Glutamatergic neuron (in vitro differentiated cells): ENCODE data around the gene PPHLN1. TPM values are rescaled to one million over a fixed set of nuclear protein-coding genes. Genes with fewer than 3 reads are reported as not detected.

ENCODE experiments used
- DNase-seq: peaks from one replicate; pipeline ENCODE4 v3.0.0; 2022
- H3K27ac Mint-ChIP-seq: one replicate; pipeline ENCODE4 v1.8.0; 2020; ENCODE audit warnings: mild to moderate bottlenecking, mixed read lengths, inconsistent platforms; ENCODE audit not compliant: unreplicated experiment
- H3K27me3 Mint-ChIP-seq: one replicate; pipeline ENCODE4 v1.8.0; 2020; ENCODE audit warnings: mild to moderate bottlenecking, moderate library complexity, mixed read lengths, inconsistent platforms; ENCODE audit not compliant: unreplicated experiment
- H3K36me3 Mint-ChIP-seq: one replicate; pipeline ENCODE4 v1.8.0; 2020; ENCODE audit warnings: mild to moderate bottlenecking, mixed read lengths, inconsistent platforms; ENCODE audit not compliant: unreplicated experiment
- H3K4me1 Mint-ChIP-seq: one replicate; pipeline ENCODE4 v1.8.0; 2020; ENCODE audit warnings: mild to moderate bottlenecking, low read depth, mixed read lengths, inconsistent platforms; ENCODE audit not compliant: unreplicated experiment
- H3K4me3 Mint-ChIP-seq: one replicate; pipeline ENCODE4 v1.8.0; 2020; ENCODE audit warnings: mild to moderate bottlenecking, mixed read lengths, inconsistent platforms; ENCODE audit not compliant: unreplicated experiment
- H3K9me3 Mint-ChIP-seq: one replicate; pipeline ENCODE4 v1.8.0; 2020; ENCODE audit warnings: mild to moderate bottlenecking, moderate library complexity, mixed read lengths, inconsistent platforms; ENCODE audit not compliant: unreplicated experiment
- total RNA-seq: library from RNA; stranded (reverse); fragmentation: NEBNext Ultra II Directional; extraction: Animal tissue kit (Norgen Biotek cat#: 25700); gene quantifications from one replicate; pipeline ENCODE4 v1.2.1, GENCODE V29; 2021; ENCODE audit not compliant: unreplicated experiment
- TF ChIP-seq, protein P1 (sequence below): fragments of 200-600 bp; sonication (generic); IDR thresholded peaks from one replicate; pipeline ENCODE4 v1.5.0; 2021; ENCODE audit not compliant: partially characterized antibody, unreplicated experiment

The PPHLN1 gene
- total RNA-seq, 1 donor from 2014 or later, result 64.4 TPM

DNA sequence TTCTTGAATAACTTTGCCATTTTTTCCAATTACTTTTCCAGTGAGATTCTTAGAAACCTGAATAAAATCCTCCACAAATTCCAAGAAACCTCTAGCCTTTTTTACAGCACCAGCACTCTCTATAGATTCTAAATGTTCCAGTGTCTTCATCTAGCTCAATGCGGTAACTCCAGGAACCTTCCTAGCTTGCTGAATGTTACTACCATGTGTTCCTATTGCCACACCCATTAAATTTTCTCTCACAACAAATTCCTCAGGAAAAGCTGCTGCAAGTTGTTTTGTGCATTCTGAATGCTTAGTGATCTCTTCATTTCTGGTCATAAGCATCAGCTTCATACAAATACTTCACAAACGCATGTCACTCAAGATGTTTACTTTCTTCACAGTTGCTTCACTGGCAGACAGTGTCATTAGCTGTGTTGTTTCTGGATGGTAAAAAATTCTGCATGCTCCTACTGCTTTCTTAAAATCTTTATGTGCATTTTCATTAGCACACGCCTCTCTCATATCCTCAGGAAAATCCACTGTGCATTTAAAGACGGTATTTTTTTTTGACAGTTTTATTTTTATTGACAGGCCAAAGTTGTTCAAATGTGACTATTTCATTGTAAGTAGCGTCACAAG, 106.7 kb downstream of the PPHLN1 start:
- H3K4me1 Mint-ChIP-seq, result no peaks in the 10 kb centered on the region
- no peak overlapping the region for H3K4me3 Mint-ChIP-seq
- H3K36me3 Mint-ChIP-seq, result no peaks in the 10 kb centered on the region
- no peak for DNase-seq
- TF ChIP-seq, protein P1, sequence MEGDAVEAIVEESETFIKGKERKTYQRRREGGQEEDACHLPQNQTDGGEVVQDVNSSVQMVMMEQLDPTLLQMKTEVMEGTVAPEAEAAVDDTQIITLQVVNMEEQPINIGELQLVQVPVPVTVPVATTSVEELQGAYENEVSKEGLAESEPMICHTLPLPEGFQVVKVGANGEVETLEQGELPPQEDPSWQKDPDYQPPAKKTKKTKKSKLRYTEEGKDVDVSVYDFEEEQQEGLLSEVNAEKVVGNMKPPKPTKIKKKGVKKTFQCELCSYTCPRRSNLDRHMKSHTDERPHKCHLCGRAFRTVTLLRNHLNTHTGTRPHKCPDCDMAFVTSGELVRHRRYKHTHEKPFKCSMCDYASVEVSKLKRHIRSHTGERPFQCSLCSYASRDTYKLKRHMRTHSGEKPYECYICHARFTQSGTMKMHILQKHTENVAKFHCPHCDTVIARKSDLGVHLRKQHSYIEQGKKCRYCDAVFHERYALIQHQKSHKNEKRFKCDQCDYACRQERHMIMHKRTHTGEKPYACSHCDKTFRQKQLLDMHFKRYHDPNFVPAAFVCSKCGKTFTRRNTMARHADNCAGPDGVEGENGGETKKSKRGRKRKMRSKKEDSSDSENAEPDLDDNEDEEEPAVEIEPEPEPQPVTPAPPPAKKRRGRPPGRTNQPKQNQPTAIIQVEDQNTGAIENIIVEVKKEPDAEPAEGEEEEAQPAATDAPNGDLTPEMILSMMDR, result no peak
- no peak overlapping the region for H3K27ac Mint-ChIP-seq
- peaks cover 2% of the 10 kb centered on the region for H3K27me3 Mint-ChIP-seq
- H3K9me3 Mint-ChIP-seq, result no peaks in the 10 kb centered on the region

DNA sequence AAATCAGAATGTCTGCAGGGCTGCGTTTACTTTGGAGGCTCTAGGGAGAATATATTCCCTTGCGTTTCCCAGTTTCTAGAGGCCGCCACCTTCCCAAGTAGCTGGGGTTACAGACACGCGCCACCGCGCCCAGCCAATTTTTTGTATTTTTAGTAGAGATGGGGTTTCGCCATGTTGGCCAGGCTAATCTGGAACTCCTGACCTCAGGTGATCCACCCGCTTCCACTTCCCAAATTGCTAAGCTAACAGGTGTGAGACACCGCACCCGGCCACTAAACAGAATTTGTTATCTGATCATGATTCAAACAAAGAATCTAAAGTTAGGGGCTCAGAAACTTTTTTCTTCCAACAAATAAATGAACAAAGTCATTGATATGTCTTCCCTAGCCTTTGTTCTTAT, 114.6 kb downstream of the PPHLN1 start:
- peaks cover 2% of the 10 kb centered on the region for H3K9me3 Mint-ChIP-seq
- H3K27me3 Mint-ChIP-seq, result peaks cover 3% of the 10 kb centered on the region
- H3K4me1 Mint-ChIP-seq, result no peaks in the 10 kb centered on the region
- DNase-seq, result no peak
- peaks cover 17% of the 10 kb centered on the region for H3K36me3 Mint-ChIP-seq
- H3K27ac Mint-ChIP-seq, result no peak overlapping the region
- no peak overlapping the region for H3K4me3 Mint-ChIP-seq
- TF ChIP-seq, protein P1, result no peak

DNA sequence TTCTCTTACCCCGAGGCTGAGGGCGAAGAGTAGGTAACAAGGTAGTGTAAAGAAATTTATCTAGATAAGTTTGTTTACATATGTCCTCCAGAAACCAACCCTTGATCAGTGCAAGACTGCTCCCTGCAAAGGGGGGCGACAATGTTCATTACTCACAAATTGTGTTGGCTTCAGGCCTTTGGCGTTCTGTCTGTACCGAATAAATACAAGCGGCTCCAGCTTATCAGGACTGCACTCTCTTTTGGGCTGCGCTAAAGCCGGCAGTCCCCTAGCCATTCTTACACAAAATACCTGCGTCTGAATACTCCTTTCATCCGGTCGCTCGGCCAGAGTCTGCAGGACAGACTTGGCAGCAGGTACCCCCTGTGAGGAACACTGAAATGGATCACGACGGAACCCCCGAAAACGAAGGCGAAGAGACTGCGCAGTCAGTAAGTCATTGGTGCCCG, 116.4 kb downstream of the PPHLN1 start:
- no peak overlapping the region for H3K27ac Mint-ChIP-seq
- peaks cover 26% of the 10 kb centered on the region for H3K36me3 Mint-ChIP-seq
- H3K4me3 Mint-ChIP-seq, result no peak overlapping the region

DNA sequence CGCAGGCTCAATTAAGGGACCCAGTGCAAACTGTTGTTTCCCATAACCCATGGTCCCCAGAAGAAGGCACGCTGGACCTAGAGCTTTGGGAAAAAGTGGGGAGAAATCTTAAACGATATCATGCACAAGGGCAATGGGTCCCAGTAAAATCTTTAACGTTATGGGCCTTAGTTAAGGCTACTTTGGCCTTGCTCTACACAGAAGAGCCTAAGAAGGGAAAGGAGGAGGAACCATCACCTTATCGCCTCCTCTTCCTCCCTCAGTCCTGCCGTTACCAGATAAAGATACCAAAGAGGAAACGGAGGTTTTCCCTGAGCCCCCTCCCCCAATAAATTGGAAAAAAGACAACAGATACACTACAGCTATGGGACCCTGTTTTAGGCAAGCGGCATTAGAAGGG, 116.9 kb downstream of the PPHLN1 start:
- no peak overlapping the region for H3K27ac Mint-ChIP-seq
- H3K9me3 Mint-ChIP-seq, result peaks cover 2% of the 10 kb centered on the region
- no peak for DNase-seq
- H3K27me3 Mint-ChIP-seq, result peaks cover 3% of the 10 kb centered on the region
- H3K36me3 Mint-ChIP-seq, result peaks cover 26% of the 10 kb centered on the region
- H3K4me1 Mint-ChIP-seq, result no peaks in the 10 kb centered on the region
- TF ChIP-seq, protein P1, result no peak
- no peak overlapping the region for H3K4me3 Mint-ChIP-seq

More for the DNA sequence above, 116.4 kb downstream of the PPHLN1 start:
- Mint-ChIP-seq H3K4me1 (no peaks in the 10 kb centered on the region), H3K27me3 (peaks cover 3% of the 10 kb centered on the region), H3K9me3 (peaks cover 2% of the 10 kb centered on the region)
- no peak for DNase-seq
- TF ChIP-seq, protein P1, result no peak

DNA sequence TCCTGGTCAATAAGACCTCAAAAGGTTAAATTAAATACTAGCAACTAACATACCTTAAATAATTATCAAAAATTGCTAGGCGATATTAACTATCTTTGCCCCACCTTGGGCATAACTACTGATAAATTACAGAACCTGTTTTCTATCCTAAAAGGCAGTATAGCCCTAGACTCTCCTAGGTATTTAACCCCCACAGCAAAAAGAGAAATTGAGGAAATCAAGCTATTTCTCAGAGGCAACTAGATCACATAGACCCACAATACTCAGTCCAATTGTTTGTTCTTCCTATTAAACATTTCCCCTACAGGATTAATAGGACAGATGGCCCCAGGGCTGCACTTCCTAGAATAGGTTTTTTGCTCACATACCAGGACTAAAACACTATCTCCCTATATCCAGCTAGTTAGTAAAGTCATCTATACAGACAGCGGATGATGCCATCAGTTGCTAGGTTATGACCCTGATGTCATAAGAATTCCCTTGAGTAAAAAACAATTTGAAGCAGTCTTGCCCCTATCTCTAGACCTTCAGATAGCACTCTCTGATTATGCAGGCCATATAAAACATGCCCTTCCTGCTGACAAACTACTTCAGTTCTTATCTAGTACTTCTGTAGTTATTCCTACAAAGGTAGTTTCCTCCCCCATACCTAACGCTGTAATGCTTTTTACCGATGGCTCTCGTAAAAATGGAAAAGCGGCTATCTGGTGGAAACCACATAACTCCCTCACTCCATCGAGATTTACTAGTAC, 118.4 kb downstream of the PPHLN1 start:
- Mint-ChIP-seq H3K36me3 (peaks cover 26% of the 10 kb centered on the region), H3K27me3 (peaks cover 3% of the 10 kb centered on the region), H3K4me3 (no peak overlapping the region), H3K4me1 (no peaks in the 10 kb centered on the region), H3K27ac (no peak overlapping the region), H3K9me3 (peaks cover 2% of the 10 kb centered on the region)
- no peak for DNase-seq
- TF ChIP-seq, protein P1, result no peak
